ENCODE measurements around the gene ATXN7L1. TPM values are rescaled to one million over a fixed set of nuclear protein-coding genes. Genes with fewer than 3 reads are reported as not detected.

The ATXN7L1 gene
- total and polyA plus RNA-seq, 2 of the 4 experiments (the other 2 are of a cell fraction) = 3.5 to 4.3 TPM

- Histone ChIP-seq H4K20me1 (ENCODE audit: insufficient read depth, low read length) (no peaks in the 10 kb centered on the region), H3K4me1 (ENCODE audit: control insufficient read depth, insufficient read depth, low read length) (no peaks in the 10 kb centered on the region), H3K79me1 (ENCODE audit: low read depth in 1 of 2, low read length in 2 of 2) (no peaks in the 10 kb centered on the region), H4K5ac (ENCODE audit: low read depth, low read length) (no peak overlapping the region), H3K23ac (ENCODE audit: low read depth, low read length) (no peak overlapping the region), H3K4me2 (ENCODE audit: low read depth, low read length) (no peak overlapping the region), H2BK20ac (ENCODE audit: low read depth, low read length) (no peak overlapping the region), H3K9me3 (ENCODE audit: control insufficient read depth, insufficient read depth, low read length) (peaks cover 2% of the 10 kb centered on the region), H2BK5ac (ENCODE audit: low read depth, low read length, poor library complexity, severe bottlenecking) (no peak overlapping the region), H3K9me1 (ENCODE audit: insufficient read depth, low read length) (no peaks in the 10 kb centered on the region), H3K36me3 (ENCODE audit: control insufficient read depth, insufficient read depth, low read length) (no peaks in the 10 kb centered on the region), H3K27ac (ENCODE audit: insufficient read depth, low read length) (no peak overlapping the region), H3K56ac (ENCODE audit: extremely low read depth, insufficient read depth, low read length) (no peak overlapping the region), H3K9ac (ENCODE audit: low read depth, low read length) (no peak overlapping the region), H2AFZ (replicated peaks; ENCODE audit: low read length, poor library complexity) (no peak overlapping the region), H2BK15ac (ENCODE audit: low read depth, low read length) (no peak overlapping the region), H3K4me3 (ENCODE audit: insufficient read depth, low read depth, low read length) (no peak overlapping the region), H3K14ac (replicated peaks; ENCODE audit: low read depth, low read length) (no peak overlapping the region), H2AK5ac (ENCODE audit: low read depth, low read length) (no peak overlapping the region), H2BK120ac (ENCODE audit: low read depth, low read length) (no peak overlapping the region), H4K8ac (ENCODE audit: low read depth in 2 of 2, low read length in 2 of 2) (no peak overlapping the region), H3K18ac (ENCODE audit: low read depth, low read length) (no peak overlapping the region), H4K91ac (ENCODE audit: insufficient read depth, low read depth, low read length) (no peak overlapping the region), H3K27me3 (ENCODE audit: control insufficient read depth, insufficient read depth, low read length) (no peaks in the 10 kb centered on the region), H3K4ac (ENCODE audit: low read depth, low read length) (no peak overlapping the region), H2AK9ac (replicated peaks; ENCODE audit: low read depth, low read length, poor library complexity) (no peak overlapping the region)
- BruUV-seq (replicated peaks) = no TSS peak
- dilution Hi-C loops (cut with HindIII; ENCODE audit: low sequenced_read_pairs, unreplicated experiment) (no loop called here), intact Hi-C loops (cut with micrococcal nuclease) (loop anchor here (10.0 kb wide), 1 partner anchor 462 kb away; no protein-coding TSS in a partner anchor), in situ Hi-C loops (cut with MboI; ENCODE audit: low sequenced_read_pairs) (no loop called here)
- ChIA-PET POLR2A (ENCODE audit: unreplicated experiment) (no interaction called here), CTCF (no interaction called here)
- DNase-seq (no peak), ATAC-seq (ENCODE audit: low read depth) (no peak)
- TF ChIP-seq POLR2A (IDR thresholded peaks at IDR 0.05; ENCODE audit: low read depth, low read length) (no peak), USF2 (IDR thresholded peaks at IDR 0.05; ENCODE audit: low read depth, low read length) (no peak), ELK1 (IDR thresholded peaks at IDR 0.05; ENCODE audit: borderline replicate concordance, low read depth, low read length) (no peak), MAZ (IDR thresholded peaks at IDR 0.05; ENCODE audit: borderline replicate concordance, low read depth, low read length) (no peak), RAD21 (IDR thresholded peaks at IDR 0.05; ENCODE audit: low read length) (no peak), BHLHE40 (IDR thresholded peaks at IDR 0.05; ENCODE audit: low read depth, low read length) (no peak), RCOR1 (IDR thresholded peaks at IDR 0.05; ENCODE audit: insufficient replicate concordance, low read length) (no peak), MXI1 (IDR thresholded peaks at IDR 0.05; ENCODE audit: borderline replicate concordance, low read depth, low read length) (no peak), CEBPB (IDR thresholded peaks at IDR 0.05; ENCODE audit: low read depth, low read length) (no peak)
- 100% methylated on average over 2 of the region's 39 CpGs; no CpG with 5 or more reads in 1 of the 2 experiments for WGBS, 2 experiments (ENCODE audit: extremely low coverage in 2 of 2, insufficient read length in 1 of 2)
Measured at GRCh38 chr7:105583061-105583460, 293.3 kb downstream of the ATXN7L1 start.

All from IMR-90 (cell line).